Right lobe of liver (tissue), 6 donors: ENCODE data around the gene KAZN. TPM values are rescaled to one million over a fixed set of nuclear protein-coding genes. Genes with fewer than 3 reads are reported as not detected.

ENCODE experiments used
- ATAC-seq, 4 donors: fragments of 200-7000 bp; cut with Tn5 transposase; one replicate each; pipeline ENCODE4 v1.9.1; 2020; ENCODE audit warnings: mild to moderate bottlenecking in 4 of 4, moderate library complexity in 4 of 4
- DNase-seq, 3 donors: peaks; one replicate each; pipeline ENCODE4 v3.0.0-alpha.2; 2020
- H3K27ac ChIP-seq, 3 donors: fragments of 200-600 bp; one replicate each; pipeline ENCODE4 v1.8.0; 2022
- H3K27me3 ChIP-seq, 2 donors: fragments of 200-600 bp; one replicate each; pipeline ENCODE4 v1.8.0; 2022
- H3K36me3 ChIP-seq, 4 donors: fragments of 200-600 bp; sonication (generic) in 1 of 4; one replicate each; pipeline versions ENCODE4 v1.5.1 to v1.8.0; 2017 to 2022; ENCODE audit warnings: control low read depth in 1 of 4
- H3K4me1 ChIP-seq, 4 donors: fragments of 200-600 bp; sonication (generic) in 1 of 4; one replicate each; pipeline versions ENCODE4 v1.5.1 to v1.8.0; 2017 to 2022; ENCODE audit warnings: control low read depth in 1 of 4
- H3K4me3 ChIP-seq, 3 donors: fragments of 200-600 bp; one replicate each; pipeline ENCODE4 v1.8.0; 2022
- H3K9me3 ChIP-seq, 4 donors: fragments of 200-600 bp; sonication (generic) in 1 of 4; one replicate each; pipeline versions ENCODE4 v1.5.1 to v1.8.0; 2017 to 2022; ENCODE audit warnings: control low read depth in 1 of 4
- POLR2A ChIP-seq: fragments of 450-650 bp; IDR thresholded peaks from one replicate; pipeline ENCODE4 v1.6.1; 2017; ENCODE audit warnings: antibody characterized with exemption, mild to moderate bottlenecking
- WGBS: methylation state at CpG from one replicate; pipeline ENCODE4 v1.1.6; 2018; ENCODE audit warnings: low coverage, low lambda C conversion rate; ENCODE audit not compliant: insufficient coverage; ENCODE audit errors: missing lambda C conversion rate; 5-methylcytosine and 5-hydroxymethylcytosine counted together
- intact Hi-C, 2 donors: fragments of 100-400 bp; cut with DNase I; formaldehyde crosslinking; loops; one replicate each; pipeline versions ENCODE4 v1.11.2 to v1.14.1; 2022
- total RNA-seq, 6 experiments: library from RNA; depleted of rRNA in 2 of 6; stranded (reverse); fragments of >200 nt in 2 of 6; fragmentation: NEBNext Ultra II Directional in 3 of 6; extraction: Animal tissue kit (Norgen Biotek cat#: 25700) in 3 of 6; gene quantifications; one replicate each; pipeline versions ENCODE4 v1.1.0 to v1.2.4, GENCODE V29; 2016 to 2023
- TF ChIP-seq, protein P1 (sequence below), 4 donors: fragments of 200-600 bp in 3 of 4; fragments of 450-650 bp in 1 of 4; IDR thresholded peaks; one replicate each; pipeline versions ENCODE4 v1.5.1 to v1.8.0; 2016 to 2022; ENCODE audit warnings: antibody characterized with exemption in 4 of 4, mild to moderate bottlenecking in 2 of 4
- donor health status: DM: no; HTN: yes; CAD: no.
- donor health status: DM: no; HTN: no; CAD: no.
- donor health status: DM: no; HTN: no; CAD: no.
- donor health status: DM: no; HTN: yes; CAD: no.
- donor health status: DM: no; HTN: yes; CAD: no.

The KAZN gene
- total RNA-seq, 6 experiments from 2014 or later: 1.5 to 7.2 (median 2.7) TPM

DNA sequence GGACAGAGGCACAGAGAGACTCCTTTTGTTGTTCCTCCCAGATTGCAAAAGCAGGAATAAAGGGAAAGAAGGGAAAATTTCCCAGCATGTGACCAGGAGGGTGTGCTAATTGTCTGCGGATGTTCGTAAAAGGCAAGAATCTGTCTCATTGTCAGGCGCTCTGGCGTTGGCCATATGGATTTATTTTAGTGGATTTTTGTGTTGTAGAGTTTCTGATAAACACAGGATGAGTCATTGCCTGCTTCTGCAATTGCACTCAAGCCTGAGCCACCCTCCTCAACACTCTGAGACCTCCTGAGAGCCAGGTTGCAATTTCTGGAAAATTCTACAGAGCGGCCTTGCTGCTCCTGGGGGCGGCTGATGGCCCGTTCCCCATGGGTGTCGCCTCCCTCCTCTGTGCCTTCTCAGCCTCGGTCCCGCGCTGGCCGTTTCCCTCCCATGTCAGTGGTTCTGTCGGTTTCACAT, 227.7 kb downstream of the KAZN start:
- peak in 1 of 4 donors; percentile 24 for ATAC-seq
- Histone ChIP-seq H3K4me1 (no peaks in the 10 kb centered on the region), H3K36me3 (no peaks in the 10 kb centered on the region), H3K27me3 (no peaks in the 10 kb centered on the region), H3K9me3 (no peaks in the 10 kb centered on the region), H3K4me3 (no peak overlapping the region), H3K27ac (no peak overlapping the region)
- no peak for DNase-seq
- TF ChIP-seq POLR2A: no peak
- TF ChIP-seq, protein P1, sequence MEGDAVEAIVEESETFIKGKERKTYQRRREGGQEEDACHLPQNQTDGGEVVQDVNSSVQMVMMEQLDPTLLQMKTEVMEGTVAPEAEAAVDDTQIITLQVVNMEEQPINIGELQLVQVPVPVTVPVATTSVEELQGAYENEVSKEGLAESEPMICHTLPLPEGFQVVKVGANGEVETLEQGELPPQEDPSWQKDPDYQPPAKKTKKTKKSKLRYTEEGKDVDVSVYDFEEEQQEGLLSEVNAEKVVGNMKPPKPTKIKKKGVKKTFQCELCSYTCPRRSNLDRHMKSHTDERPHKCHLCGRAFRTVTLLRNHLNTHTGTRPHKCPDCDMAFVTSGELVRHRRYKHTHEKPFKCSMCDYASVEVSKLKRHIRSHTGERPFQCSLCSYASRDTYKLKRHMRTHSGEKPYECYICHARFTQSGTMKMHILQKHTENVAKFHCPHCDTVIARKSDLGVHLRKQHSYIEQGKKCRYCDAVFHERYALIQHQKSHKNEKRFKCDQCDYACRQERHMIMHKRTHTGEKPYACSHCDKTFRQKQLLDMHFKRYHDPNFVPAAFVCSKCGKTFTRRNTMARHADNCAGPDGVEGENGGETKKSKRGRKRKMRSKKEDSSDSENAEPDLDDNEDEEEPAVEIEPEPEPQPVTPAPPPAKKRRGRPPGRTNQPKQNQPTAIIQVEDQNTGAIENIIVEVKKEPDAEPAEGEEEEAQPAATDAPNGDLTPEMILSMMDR (IDR thresholded peaks at IDR 0.05): no peak
- WGBS: 26% methylated on average over 4 of the region's 13 CpGs
- intact Hi-C loops: no loop called here

DNA sequence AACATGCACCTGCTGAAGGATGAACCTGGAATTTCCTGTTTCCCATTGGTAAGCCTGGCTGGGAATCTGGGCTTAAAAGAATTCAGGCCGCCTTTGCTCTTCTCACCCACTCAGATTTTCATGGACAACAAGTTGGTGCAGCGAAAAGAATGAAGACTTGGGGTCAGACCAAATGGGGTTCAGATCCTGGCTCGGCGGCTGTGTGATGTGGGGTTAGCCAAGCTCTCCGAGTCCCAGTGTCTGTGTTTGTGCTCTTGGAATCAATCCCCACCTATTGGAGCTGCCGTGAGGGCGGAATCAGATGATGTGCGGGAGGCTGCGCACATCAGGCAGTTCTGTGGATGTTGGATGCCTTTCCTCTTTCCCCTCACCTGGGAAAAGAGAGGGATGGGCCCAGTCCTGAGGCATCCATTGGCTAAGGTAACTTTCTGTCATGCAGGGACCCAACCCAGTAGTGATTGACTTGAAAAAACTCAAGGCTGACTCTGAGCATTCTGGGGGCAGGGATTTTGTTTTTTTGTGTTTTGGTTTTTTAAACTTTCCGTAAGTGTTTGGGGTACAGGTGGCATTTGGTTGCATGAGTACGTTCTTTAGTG, 228.3 kb downstream of the KAZN start:
- ATAC-seq: no peak
- DNase-seq: no peak
- Histone ChIP-seq H3K36me3 (no peaks in the 10 kb centered on the region), H3K4me1 (no peaks in the 10 kb centered on the region), H3K27ac (no peak overlapping the region), H3K4me3 (no peak overlapping the region), H3K9me3 (no peaks in the 10 kb centered on the region), H3K27me3 (no peaks in the 10 kb centered on the region)
- TF ChIP-seq, protein P1 (IDR thresholded peaks at IDR 0.05): no peak
- TF ChIP-seq POLR2A: no peak
- intact Hi-C loops: no loop called here
- WGBS: 64% methylated on average over 5 of the region's 11 CpGs

DNA sequence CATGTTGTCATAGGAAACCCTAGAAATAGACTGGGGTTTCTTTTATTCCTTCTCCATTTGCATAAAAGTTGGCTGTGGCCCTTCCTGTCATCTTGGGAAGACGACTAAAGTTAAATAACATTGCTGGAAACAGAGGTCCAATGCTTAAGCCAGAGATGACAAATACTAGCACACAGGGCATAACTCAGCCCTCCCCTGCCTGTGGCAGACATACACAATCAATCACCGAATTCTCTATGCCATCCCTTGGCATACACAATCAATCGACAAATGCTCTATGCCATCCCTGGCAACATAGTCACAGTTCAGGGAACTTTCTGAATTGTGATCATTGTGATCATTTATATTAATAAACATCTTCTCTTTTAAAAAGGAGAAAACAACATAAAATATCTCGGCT, 229.4 kb downstream of the KAZN start:
- no peak for DNase-seq
- ATAC-seq: no peak

DNA sequence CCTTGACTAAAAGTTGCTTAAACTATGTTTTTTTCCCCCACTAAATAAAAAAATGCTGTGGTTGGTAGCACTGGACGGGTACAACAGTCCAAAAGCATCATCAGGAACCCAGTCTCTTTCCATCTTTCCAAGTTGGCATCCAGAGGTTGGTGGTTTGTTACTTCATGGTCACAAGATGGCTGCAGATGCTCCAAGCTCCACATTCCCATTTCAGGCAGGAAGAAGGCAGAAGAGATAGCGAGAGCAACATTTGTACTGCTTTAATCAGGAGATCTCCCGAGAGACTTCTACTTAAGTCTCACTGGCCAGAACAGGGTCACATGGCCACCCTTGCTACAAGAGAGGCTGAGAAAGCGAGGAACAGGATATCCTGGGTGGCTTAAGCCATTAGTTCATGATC, 230.2 kb downstream of the KAZN start:
- Histone ChIP-seq H3K4me3 (no peak overlapping the region), H3K27ac (no peak overlapping the region), H3K36me3 (no peaks in the 10 kb centered on the region), H3K9me3 (no peaks in the 10 kb centered on the region), H3K4me1 (no peaks in the 10 kb centered on the region), H3K27me3 (no peaks in the 10 kb centered on the region)
- intact Hi-C loops: no loop called here
- TF ChIP-seq, protein P1 (IDR thresholded peaks at IDR 0.05): no peak
- no peak for TF ChIP-seq POLR2A
- 36% methylated on average over 2 of the region's 4 CpGs for WGBS
- no peak for ATAC-seq
- no peak for DNase-seq

More for the DNA sequence above, 229.4 kb downstream of the KAZN start:
- Histone ChIP-seq H3K27me3 (no peaks in the 10 kb centered on the region), H3K4me3 (no peak overlapping the region), H3K9me3 (no peaks in the 10 kb centered on the region), H3K27ac (no peak overlapping the region), H3K4me1 (no peaks in the 10 kb centered on the region), H3K36me3 (no peaks in the 10 kb centered on the region)
- intact Hi-C loops: no loop called here
- WGBS: 68% methylated on average over 3 of the region's 4 CpGs
- TF ChIP-seq POLR2A: no peak
- TF ChIP-seq, protein P1 (IDR thresholded peaks at IDR 0.05): no peak

DNA sequence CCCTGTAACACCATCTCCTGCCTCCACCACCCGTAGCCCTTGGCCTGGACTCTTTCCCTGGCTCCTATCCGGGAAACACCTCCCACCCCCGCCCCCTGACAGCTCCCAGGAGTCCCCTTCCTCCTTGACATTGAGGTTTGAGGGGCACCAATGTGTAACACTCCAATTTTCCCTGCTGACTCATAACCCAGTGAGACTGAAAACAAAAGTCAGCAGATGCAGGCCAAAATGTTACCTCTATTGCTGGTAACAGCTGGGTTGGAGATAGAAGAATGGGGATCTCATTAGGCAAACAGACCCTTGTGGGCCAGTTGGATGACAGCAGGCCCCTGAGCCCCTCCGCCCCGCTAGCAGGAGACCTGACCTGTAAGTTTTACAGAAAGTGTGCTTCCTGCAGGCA, 237.2 kb downstream of the KAZN start:
- no peaks in the 10 kb centered on the region for H3K36me3 ChIP-seq
- H3K4me1 ChIP-seq: no peaks in the 10 kb centered on the region
- DNase-seq: no peak
- ATAC-seq: no peak
- intact Hi-C loops: no loop called here
- H3K27ac ChIP-seq: no peak overlapping the region
- no peaks in the 10 kb centered on the region for H3K27me3 ChIP-seq
- TF ChIP-seq, protein P1 (IDR thresholded peaks at IDR 0.05): no peak
- no peak for TF ChIP-seq POLR2A
- 39% methylated on average over 4 of the region's 5 CpGs for WGBS
- no peaks in the 10 kb centered on the region for H3K9me3 ChIP-seq
- no peak overlapping the region for H3K4me3 ChIP-seq
